Endothelial cell of umbilical vein (primary cell): ENCODE measurements around the gene MAP4K2. TPM values are rescaled to one million over a fixed set of nuclear protein-coding genes. Genes with fewer than 3 reads are reported as not detected.

Experiments
- BruUV-seq: library from RNA; stranded (reverse); fragments of 400-500 nt; replicated peaks from 2 replicates; lab custom pipeline; 2021; lab: Mats Ljungman, UMichigan
- CTCF ChIA-PET: fragments of 300-600, 350-600 bp; sonication (Branson Sonifier 250); formaldehyde crosslinking; loops from one replicate; lab custom pipeline; 2021; ENCODE audit warnings: antibody characterized with exemption, inconsistent platforms; lab: Charles Lee
- POLR2A ChIA-PET: fragments of 300-600, 350-600 bp; sonication (Branson Sonifier 250); formaldehyde crosslinking; loops from one replicate; lab custom pipeline; 2021; ENCODE audit warnings: antibody characterized with exemption, inconsistent platforms; lab: Charles Lee
- DNase-seq: peaks from one replicate; pipeline ENCODE4 v3.0.0-alpha.2; 2011; ENCODE audit warnings: low read depth, low spot score
- FAIRE-seq: peaks from 2 replicates; lab custom pipeline; 2011; peaks lifted over from hg19 to GRCh38; lab: Jason Lieb, UNC
- H2AFZ ChIP-seq: 2 replicates; pipeline ENCODE4 v1.6.0; 2012; ENCODE audit warnings: low read depth, low read length, control low read depth, inconsistent platforms
- H3K27ac ChIP-seq: 2 replicates; pipeline ENCODE4 v1.5.1; 2011; ENCODE audit warnings: low read depth, mild to moderate bottlenecking, control low read depth, low read length, moderate library complexity; ENCODE audit not compliant: insufficient read depth
- H3K27me3 ChIP-seq, 2 experiments: 2 replicates each; pipeline versions ENCODE4 v1.6.0 to v1.6.1; 2011; ENCODE audit warnings: low read length in 2 of 2, mixed read lengths in 1 of 2; ENCODE audit not compliant: control insufficient read depth in 2 of 2, insufficient read depth in 2 of 2
- H3K36me3 ChIP-seq, 2 experiments: 2 replicates in 1 of 2; 3 replicates in 1 of 2; pipeline ENCODE4 v1.5.1; 2011; ENCODE audit warnings: low read length in 2 of 2, mild to moderate bottlenecking in 1 of 2, moderate library complexity in 1 of 2; ENCODE audit not compliant: control insufficient read depth in 2 of 2, insufficient read depth in 2 of 2; ENCODE audit errors: extremely low read depth in 1 of 2
- H3K4me1 ChIP-seq: 3 replicates; pipeline ENCODE4 v1.5.1; 2011; ENCODE audit warnings: mild to moderate bottlenecking, low read length; ENCODE audit not compliant: control insufficient read depth, insufficient read depth; ENCODE audit errors: extremely low read depth
- H3K4me2 ChIP-seq: 2 replicates; pipeline ENCODE4 v1.6.1; 2011; ENCODE audit warnings: low read length, control low read depth, mixed read lengths; ENCODE audit not compliant: insufficient read depth
- H3K4me3 ChIP-seq, 3 experiments: fragments of 200-600 bp in 1 of 3; sonication (generic), shearing (Covaris generic) in 1 of 3; replicated peaks in 1 of 3; 2 replicates each; pipeline ENCODE4 v1.5.1; 2011 to 2016; ENCODE audit warnings: control low read depth in 3 of 3, low read length in 3 of 3, mild to moderate bottlenecking in 2 of 3, inconsistent platforms in 1 of 3, low read depth in 1 of 3, moderate library complexity in 1 of 3; ENCODE audit not compliant: insufficient read depth in 1 of 3
- H3K79me2 ChIP-seq: 2 replicates; pipeline ENCODE4 v1.6.0; 2012; ENCODE audit warnings: low read length, inconsistent platforms; ENCODE audit not compliant: control insufficient read depth, insufficient read depth
- H3K9ac ChIP-seq: replicated peaks from 2 replicates; pipeline ENCODE3; 2011; ENCODE audit warnings: low read length, control low read depth; ENCODE audit not compliant: insufficient read depth; ENCODE audit errors: extremely low read depth
- H3K9me1 ChIP-seq: replicated peaks from 3 replicates; pipeline ENCODE4 v1.6.0; 2011; ENCODE audit warnings: mild to moderate bottlenecking, low read length; ENCODE audit not compliant: control insufficient read depth, insufficient read depth; ENCODE audit errors: extremely low read depth
- H3K9me3 ChIP-seq: replicated peaks from 2 replicates; pipeline ENCODE4 v1.5.1; 2012; ENCODE audit warnings: low read length, inconsistent platforms; ENCODE audit not compliant: control insufficient read depth, insufficient read depth
- H4K20me1 ChIP-seq: replicated peaks from 2 replicates; pipeline ENCODE3; 2011; ENCODE audit warnings: mild to moderate bottlenecking, low read length; ENCODE audit not compliant: control insufficient read depth, insufficient read depth; ENCODE audit errors: extremely low read depth
- EZH2 ChIP-seq: IDR thresholded peaks from 2 replicates; pipeline ENCODE4 v1.6.1; 2012; ENCODE audit warnings: borderline replicate concordance, low read depth, mild to moderate bottlenecking, moderate library complexity, low read length, inconsistent platforms; ENCODE audit not compliant: severe bottlenecking
- FOS ChIP-seq: IDR thresholded peaks from 2 replicates; pipeline ENCODE4 v1.6.1; 2011; ENCODE audit warnings: mild to moderate bottlenecking, low read length, moderate library complexity, borderline replicate concordance; ENCODE audit not compliant: insufficient read depth
- GATA2 ChIP-seq: IDR thresholded peaks from 2 replicates; pipeline ENCODE4 v1.7.0; 2011; ENCODE audit warnings: low read depth, mild to moderate bottlenecking, moderate library complexity, mixed read lengths, low read length; ENCODE audit not compliant: insufficient read length, insufficient read depth
- JUN ChIP-seq: IDR thresholded peaks from 2 replicates; pipeline ENCODE4 v1.6.1; 2011; ENCODE audit warnings: borderline replicate concordance, low read depth; ENCODE audit not compliant: insufficient read length, insufficient read depth
- MYC ChIP-seq: IDR thresholded peaks from one replicate; pipeline ENCODE4 v1.6.1; 2011; ENCODE audit warnings: mild to moderate bottlenecking, low read depth, low read length
- POLR2A ChIP-seq: IDR thresholded peaks from 2 replicates; pipeline ENCODE4 v1.6.1; 2012; ENCODE audit warnings: low read depth, mild to moderate bottlenecking, control low read depth, low read length
- POLR2AphosphoS5 ChIP-seq: IDR thresholded peaks from 2 replicates; pipeline ENCODE4 v1.6.1; 2012; ENCODE audit warnings: low read depth, mild to moderate bottlenecking, control low read depth, low read length, moderate library complexity; ENCODE audit not compliant: insufficient read depth
- dilution Hi-C: fragments of 300-500 bp; cut with MboI; formaldehyde crosslinking; loops from one replicate; pipeline ENCODE4 v1.15.0; 2019; ENCODE audit warnings: low sequenced_read_pairs; ENCODE audit not compliant: extremely low pct_ligation_motif_present
- intact Hi-C: fragments of 100-400 bp; cut with micrococcal nuclease; formaldehyde crosslinking; loops from one replicate; pipeline ENCODE4 v1.10.0; 2022
- polyA plus RNA-seq, 4 experiments: library from polyadenylated mRNA; depleted of rRNA in 3 of 4; stranded (reverse) in 3 of 4; unstranded in 1 of 4; fragments of >200 nt; gene quantifications; 2 replicates each; pipeline versions ENCODE4 v1.2.1 to v1.2.3, GENCODE V29; 2011 to 2012; ENCODE audit warnings: missing spikeins in 1 of 4
- total RNA-seq: library from RNA; stranded (reverse); gene quantifications from 2 replicates; pipeline ENCODE4 v1.2.3, GENCODE V29; 2021
- TF ChIP-seq, protein P1 (sequence below), 2 donors: IDR thresholded peaks; 1 replicate in 1 of 2; 2 replicates in 1 of 2; pipeline ENCODE4 v1.5.1; 2011; ENCODE audit warnings: low read length in 2 of 2, mild to moderate bottlenecking in 2 of 2, moderate library complexity in 2 of 2, control low read depth in 1 of 2, inconsistent platforms in 1 of 2, low read depth in 1 of 2; ENCODE audit not compliant: insufficient read depth in 1 of 2; ENCODE audit errors: extremely low read depth in 1 of 2
- TF ChIP-seq, protein P2 (sequence below): IDR thresholded peaks from 2 replicates; pipeline ENCODE4 v1.6.1; 2011; ENCODE audit not compliant: insufficient read depth, insufficient read length

MAP4K2 gene
- total and polyA plus RNA-seq, 2 donors (not counting 3 experiments of a cell fraction or from before 2014, with no cell fraction given) = 43.3 to 44.0 TPM

DNA sequence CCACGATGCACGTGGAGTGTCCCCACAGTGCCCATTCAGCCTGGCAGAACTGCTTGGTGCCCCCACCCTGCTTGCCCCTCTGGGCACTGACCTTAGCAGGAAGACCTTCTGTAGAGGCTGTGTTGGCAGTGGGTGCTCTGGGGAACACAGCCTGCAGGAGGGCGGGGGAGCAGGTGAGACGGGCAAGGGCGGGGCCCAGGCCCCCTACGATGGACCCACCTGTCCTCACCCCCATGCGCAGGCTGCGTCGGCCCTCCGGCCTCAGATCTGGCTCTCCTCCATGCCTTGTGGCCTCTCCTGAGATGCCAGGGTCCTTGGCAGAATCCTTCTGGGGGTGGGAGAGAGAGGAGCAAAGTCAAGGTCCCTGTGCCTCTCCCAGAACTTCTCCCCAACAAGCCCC, 30.5 kb upstream of the MAP4K2 start:
- Histone ChIP-seq H3K9me1 (no peaks in the 10 kb centered on the region), H3K4me3 (no peak overlapping the region), H3K9ac (no peak overlapping the region), H3K9me3 (no peaks in the 10 kb centered on the region), H2AFZ (no peak overlapping the region), H3K36me3 (no peaks in the 10 kb centered on the region), H4K20me1 (no peaks in the 10 kb centered on the region), H3K79me2 (no peaks in the 10 kb centered on the region), H3K27me3 (no peaks in the 10 kb centered on the region), H3K4me2 (no peak overlapping the region), H3K4me1 (no peaks in the 10 kb centered on the region), H3K27ac (no peak overlapping the region)
- ChIA-PET POLR2A (no interaction called here), CTCF (interaction anchor here (0.5 to 3.8 kb wide), 6 partner anchors 10 to 181 kb away, joined by 4 to 18 read pairs (median 4); partner anchors contain the start of genes ARL2 and CDC42BPG)
- TF ChIP-seq, protein P1, sequence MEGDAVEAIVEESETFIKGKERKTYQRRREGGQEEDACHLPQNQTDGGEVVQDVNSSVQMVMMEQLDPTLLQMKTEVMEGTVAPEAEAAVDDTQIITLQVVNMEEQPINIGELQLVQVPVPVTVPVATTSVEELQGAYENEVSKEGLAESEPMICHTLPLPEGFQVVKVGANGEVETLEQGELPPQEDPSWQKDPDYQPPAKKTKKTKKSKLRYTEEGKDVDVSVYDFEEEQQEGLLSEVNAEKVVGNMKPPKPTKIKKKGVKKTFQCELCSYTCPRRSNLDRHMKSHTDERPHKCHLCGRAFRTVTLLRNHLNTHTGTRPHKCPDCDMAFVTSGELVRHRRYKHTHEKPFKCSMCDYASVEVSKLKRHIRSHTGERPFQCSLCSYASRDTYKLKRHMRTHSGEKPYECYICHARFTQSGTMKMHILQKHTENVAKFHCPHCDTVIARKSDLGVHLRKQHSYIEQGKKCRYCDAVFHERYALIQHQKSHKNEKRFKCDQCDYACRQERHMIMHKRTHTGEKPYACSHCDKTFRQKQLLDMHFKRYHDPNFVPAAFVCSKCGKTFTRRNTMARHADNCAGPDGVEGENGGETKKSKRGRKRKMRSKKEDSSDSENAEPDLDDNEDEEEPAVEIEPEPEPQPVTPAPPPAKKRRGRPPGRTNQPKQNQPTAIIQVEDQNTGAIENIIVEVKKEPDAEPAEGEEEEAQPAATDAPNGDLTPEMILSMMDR (IDR thresholded peaks at IDR 0.05; ENCODE audit: extremely low read depth in 1 of 2, insufficient read depth in 1 of 2, low read depth in 1 of 2, low read length in 2 of 2) = no peak
- TF ChIP-seq POLR2AphosphoS5 = no peak
- no peak for TF ChIP-seq FOS
- TF ChIP-seq GATA2 = no peak
- no peak for TF ChIP-seq MYC
- TF ChIP-seq, protein P2, sequence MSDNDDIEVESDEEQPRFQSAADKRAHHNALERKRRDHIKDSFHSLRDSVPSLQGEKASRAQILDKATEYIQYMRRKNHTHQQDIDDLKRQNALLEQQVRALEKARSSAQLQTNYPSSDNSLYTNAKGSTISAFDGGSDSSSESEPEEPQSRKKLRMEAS = no peak
- no peak for TF ChIP-seq JUN
- no peak for TF ChIP-seq POLR2A
- no peak for TF ChIP-seq EZH2
- DNase-seq (no peak), FAIRE-seq (no peak)
- no TSS peak for BruUV-seq
- dilution Hi-C loops = no loop called here
- intact Hi-C loops = no loop called here
